Posterior cingulate gyrus (tissue), 11 donors: ENCODE measurements around the gene NFIC.

ENCODE experiments used
- DNase-seq, 10 donors: peaks; one replicate each; pipeline versions ENCODE4 v3.0.0 to v3.0.0-alpha.2; 2020 to 2021; ENCODE audit warnings: mixed read lengths in 3 of 10
- intact Hi-C: fragments of 100-400 bp; cut with DNase I; formaldehyde crosslinking; loops from one replicate; pipeline ENCODE4 v1.15.1; 2023

NFIC gene

GRCh38 chr19:3478409-3479176 is 112.2 kb downstream of the NFIC start:
- no peak for DNase-seq
- intact Hi-C loops: no loop called here

GRCh38 chr19:3479177-3479833 is 112.9 kb downstream of the NFIC start:
- intact Hi-C loops: no loop called here
- no peak for DNase-seq

GRCh38 chr19:3479834-3480215 is 113.4 kb downstream of the NFIC start:
- intact Hi-C loops: no loop called here
- DNase-seq: no peak

- intact Hi-C loops: no loop called here
Observed at GRCh38 chr19:3480383-3481091, 114.2 kb downstream of the NFIC start, which contains the start of gene SMIM24. SMIM24 (minus strand) TSS chr19:3480525; CDS start chr19:3480463, 62 bp downstream.

GRCh38 chr19:3481241-3482090 is 115.1 kb downstream of the NFIC start:
- intact Hi-C loops: no loop called here

More at GRCh38 chr19:3480383-3481091, 114.2 kb downstream of the NFIC start, which contains the start of gene SMIM24:
- DNase-seq: peak in 1 of 10 donors; percentile 82

GRCh38 chr19:3482507-3483225 is 116.3 kb downstream of the NFIC start:
- intact Hi-C loops: no loop called here
- peak in 1 of 10 donors; percentile 86 for DNase-seq

More at GRCh38 chr19:3481241-3482090, 115.1 kb downstream of the NFIC start:
- no peak for DNase-seq

- DNase-seq: peak in 1 of 10 donors; percentile 70
- intact Hi-C loops: no loop called here
Observed at GRCh38 chr19:3483226-3483628, 116.8 kb downstream of the NFIC start, which contains the start of gene SMIM44. SMIM44 (minus strand) TSS chr19:3483441; CDS start chr19:3483403, 38 bp downstream.

- intact Hi-C loops: no loop called here
- DNase-seq: peak in 2 of 10 donors; percentile 66 to 82
Observed at GRCh38 chr19:3491396-3492119, 125.2 kb downstream of the NFIC start.

GRCh38 chr19:3492131-3492839 is 125.9 kb downstream of the NFIC start:
- intact Hi-C loops: no loop called here
- DNase-seq: peak in 1 of 10 donors; percentile 66

- peak in 2 of 10 donors; percentile 81 to 83 for DNase-seq
- intact Hi-C loops: no loop called here
Observed at GRCh38 chr19:3492919-3493318, 126.5 kb downstream of the NFIC start.

GRCh38 chr19:3493651-3494050 is 127.3 kb downstream of the NFIC start:
- peak in 1 of 10 donors; percentile 80 for DNase-seq
- intact Hi-C loops: no loop called here

- intact Hi-C loops: no loop called here
- peak; percentile 83 to 99 (median 94) for DNase-seq
Observed at GRCh38 chr19:3494051-3494450, 127.7 kb downstream of the NFIC start.

GRCh38 chr19:3494559-3494958 is 128.2 kb downstream of the NFIC start:
- intact Hi-C loops: no loop called here
- peak in 3 of 10 donors; percentile 34 to 91 (median 89) for DNase-seq

- DNase-seq: peak in 1 of 10 donors; percentile 84
- intact Hi-C loops: no loop called here
Observed at GRCh38 chr19:3496392-3497273, 130.2 kb downstream of the NFIC start.

GRCh38 chr19:3497757-3498520 is 131.6 kb downstream of the NFIC start:
- intact Hi-C loops: no loop called here
- DNase-seq: no peak

- no peak for DNase-seq
- intact Hi-C loops: no loop called here
Observed at GRCh38 chr19:3499738-3500428, 133.5 kb downstream of the NFIC start.
